Activated CD4-positive, alpha-beta T cell treated with anti-CD3 and anti-CD28 coated beads, Interleukin-2, amount 10 ng/mL, durations not matched to agents 24 days and 14 days (primary cell): ENCODE measurements around the gene PCDHGC3. TPM values are rescaled to one million over a fixed set of nuclear protein-coding genes. Genes with fewer than 3 reads are reported as not detected.

Source experiments
- DNase-seq: peaks from one replicate; pipeline ENCODE4 v3.0.0; 2022
- H3K27ac Mint-ChIP-seq: one replicate; pipeline ENCODE4 v1.8.0; 2022; ENCODE audit warnings: mild to moderate bottlenecking, mixed read lengths
- H3K27me3 Mint-ChIP-seq: one replicate; pipeline ENCODE4 v1.8.0; 2022; ENCODE audit warnings: mixed read lengths
- H3K36me3 Mint-ChIP-seq: one replicate; pipeline ENCODE4 v1.8.0; 2022; ENCODE audit warnings: low read depth, mild to moderate bottlenecking, mixed read lengths
- H3K4me1 Mint-ChIP-seq: one replicate; pipeline ENCODE4 v1.8.0; 2021; ENCODE audit warnings: mixed read lengths
- H3K4me3 Mint-ChIP-seq: one replicate; pipeline ENCODE4 v1.8.0; 2022; ENCODE audit warnings: mild to moderate bottlenecking, moderate library complexity, mixed read lengths
- H3K9me3 Mint-ChIP-seq: one replicate; pipeline ENCODE4 v1.8.0; 2021; ENCODE audit warnings: mixed read lengths
- intact Hi-C: fragments of 100-400 bp; cut with micrococcal nuclease; formaldehyde crosslinking; loops from one replicate; pipeline ENCODE4 v1.15.1; 2023
- total RNA-seq: library from RNA; stranded (reverse); gene quantifications from 2 replicates; pipeline ENCODE4 v1.2.3, GENCODE V29; 2022

PCDHGC3 gene
- total RNA-seq, 1 donor from 2014 or later = 0.58 TPM

DNA sequence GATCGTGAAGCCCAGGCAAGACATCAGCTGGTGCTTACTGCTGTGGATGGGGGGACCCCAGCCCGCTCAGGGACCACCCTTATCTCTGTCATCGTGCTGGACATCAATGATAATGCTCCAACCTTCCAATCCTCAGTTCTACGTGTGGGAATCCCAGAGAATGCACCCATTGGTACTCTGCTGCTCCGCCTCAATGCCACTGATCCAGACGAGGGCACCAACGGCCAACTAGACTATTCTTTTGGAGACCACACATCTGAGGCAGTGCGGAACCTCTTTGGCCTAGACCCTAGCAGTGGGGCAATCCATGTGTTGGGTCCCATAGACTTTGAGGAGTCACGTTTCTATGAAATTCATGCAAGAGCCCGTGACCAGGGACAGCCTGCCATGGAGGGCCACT, 14.1 kb downstream of the PCDHGC3 start:
- Mint-ChIP-seq H3K4me3 (no peak overlapping the region), H3K27ac (no peak overlapping the region), H3K27me3 (peaks cover 68% of the 10 kb centered on the region), H3K36me3 (no peaks in the 10 kb centered on the region), H3K9me3 (no peaks in the 10 kb centered on the region), H3K4me1 (peaks cover 2% of the 10 kb centered on the region)
- intact Hi-C loops = no loop called here
- DNase-seq = no peak

DNA sequence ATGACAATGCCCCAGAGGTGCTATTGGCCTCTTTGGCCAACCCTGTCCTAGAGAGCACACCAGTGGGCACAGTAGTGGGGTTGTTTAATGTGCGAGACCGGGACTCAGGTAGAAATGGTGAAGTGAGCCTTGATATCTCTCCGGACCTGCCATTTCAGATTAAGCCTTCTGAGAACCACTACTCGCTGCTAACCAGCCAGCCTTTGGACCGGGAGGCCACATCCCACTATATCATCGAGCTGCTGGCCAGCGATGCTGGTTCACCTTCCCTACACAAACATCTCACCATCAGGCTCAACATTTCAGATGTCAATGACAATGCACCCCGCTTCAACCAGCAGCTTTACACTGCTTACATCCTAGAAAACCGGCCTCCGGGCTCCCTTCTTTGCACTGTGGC, 14.5 kb downstream of the PCDHGC3 start:
- Mint-ChIP-seq H3K4me1 (peaks cover 2% of the 10 kb centered on the region), H3K36me3 (no peaks in the 10 kb centered on the region), H3K27ac (no peak overlapping the region), H3K4me3 (no peak overlapping the region), H3K27me3 (peaks cover 66% of the 10 kb centered on the region), H3K9me3 (no peaks in the 10 kb centered on the region)
- peak; percentile 45 for DNase-seq
- intact Hi-C loops = no loop called here

DNA sequence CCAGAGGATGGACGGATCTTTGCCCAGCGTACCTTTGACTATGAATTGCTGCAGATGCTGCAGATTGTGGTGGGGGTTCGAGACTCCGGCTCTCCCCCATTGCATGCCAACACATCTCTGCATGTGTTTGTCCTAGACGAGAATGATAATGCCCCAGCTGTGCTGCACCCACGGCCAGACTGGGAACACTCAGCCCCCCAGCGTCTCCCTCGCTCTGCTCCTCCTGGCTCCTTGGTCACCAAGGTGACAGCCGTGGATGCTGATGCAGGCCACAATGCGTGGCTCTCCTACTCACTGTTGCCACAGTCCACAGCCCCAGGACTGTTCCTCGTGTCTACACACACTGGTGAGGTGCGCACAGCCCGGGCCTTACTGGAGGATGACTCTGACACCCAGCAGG, 15.0 kb downstream of the PCDHGC3 start:
- H3K27ac Mint-ChIP-seq = no peak overlapping the region
- H3K4me1 Mint-ChIP-seq = peaks cover 2% of the 10 kb centered on the region
- peaks cover 68% of the 10 kb centered on the region for H3K27me3 Mint-ChIP-seq
- peak; percentile 49 for DNase-seq
- no peak overlapping the region for H3K4me3 Mint-ChIP-seq
- intact Hi-C loops = no loop called here
- H3K9me3 Mint-ChIP-seq = no peaks in the 10 kb centered on the region
- no peaks in the 10 kb centered on the region for H3K36me3 Mint-ChIP-seq

DNA sequence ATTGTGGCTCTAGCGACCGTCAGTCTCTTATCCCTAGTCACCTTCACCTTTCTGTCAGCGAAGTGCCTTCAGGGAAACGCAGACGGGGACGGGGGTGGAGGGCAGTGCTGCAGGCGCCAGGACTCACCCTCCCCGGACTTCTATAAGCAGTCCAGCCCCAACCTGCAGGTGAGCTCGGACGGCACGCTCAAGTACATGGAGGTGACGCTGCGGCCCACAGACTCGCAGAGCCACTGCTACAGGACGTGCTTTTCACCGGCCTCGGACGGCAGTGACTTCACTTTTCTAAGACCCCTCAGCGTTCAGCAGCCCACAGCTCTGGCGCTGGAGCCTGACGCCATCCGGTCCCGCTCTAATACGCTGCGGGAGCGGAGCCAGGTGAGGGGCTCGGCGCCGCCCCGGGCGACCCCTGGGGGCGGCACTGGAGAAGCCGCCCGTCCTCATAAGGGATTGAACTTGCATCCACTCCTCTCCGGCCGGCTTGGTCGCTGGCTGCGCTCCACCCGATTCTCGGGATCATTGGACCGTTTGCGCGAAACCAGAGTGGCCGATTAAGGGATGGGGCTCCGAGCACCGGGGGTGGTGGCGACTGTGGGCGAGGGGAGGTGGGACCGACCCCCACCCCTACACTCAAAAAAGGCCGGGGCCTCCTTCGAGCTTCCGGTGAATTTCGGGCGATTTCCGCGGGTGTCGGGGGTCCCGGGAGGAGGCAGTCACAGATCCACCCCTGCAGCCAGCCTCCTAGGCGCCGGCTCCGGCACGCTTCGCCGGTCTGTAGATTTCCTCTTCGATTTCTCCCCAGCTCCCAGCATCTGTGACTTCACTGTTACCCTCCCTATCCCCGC, 15.8 kb downstream of the PCDHGC3 start:
- H3K27ac Mint-ChIP-seq = peak overlapping the region; percentile 42
- intact Hi-C loops = no loop called here
- no peak for DNase-seq
- H3K27me3 Mint-ChIP-seq = peaks cover 66% of the 10 kb centered on the region
- peak overlapping the region; percentile 79 for H3K4me3 Mint-ChIP-seq
- H3K9me3 Mint-ChIP-seq = no peaks in the 10 kb centered on the region
- no peaks in the 10 kb centered on the region for H3K36me3 Mint-ChIP-seq
- H3K4me1 Mint-ChIP-seq = peaks cover 2% of the 10 kb centered on the region

DNA sequence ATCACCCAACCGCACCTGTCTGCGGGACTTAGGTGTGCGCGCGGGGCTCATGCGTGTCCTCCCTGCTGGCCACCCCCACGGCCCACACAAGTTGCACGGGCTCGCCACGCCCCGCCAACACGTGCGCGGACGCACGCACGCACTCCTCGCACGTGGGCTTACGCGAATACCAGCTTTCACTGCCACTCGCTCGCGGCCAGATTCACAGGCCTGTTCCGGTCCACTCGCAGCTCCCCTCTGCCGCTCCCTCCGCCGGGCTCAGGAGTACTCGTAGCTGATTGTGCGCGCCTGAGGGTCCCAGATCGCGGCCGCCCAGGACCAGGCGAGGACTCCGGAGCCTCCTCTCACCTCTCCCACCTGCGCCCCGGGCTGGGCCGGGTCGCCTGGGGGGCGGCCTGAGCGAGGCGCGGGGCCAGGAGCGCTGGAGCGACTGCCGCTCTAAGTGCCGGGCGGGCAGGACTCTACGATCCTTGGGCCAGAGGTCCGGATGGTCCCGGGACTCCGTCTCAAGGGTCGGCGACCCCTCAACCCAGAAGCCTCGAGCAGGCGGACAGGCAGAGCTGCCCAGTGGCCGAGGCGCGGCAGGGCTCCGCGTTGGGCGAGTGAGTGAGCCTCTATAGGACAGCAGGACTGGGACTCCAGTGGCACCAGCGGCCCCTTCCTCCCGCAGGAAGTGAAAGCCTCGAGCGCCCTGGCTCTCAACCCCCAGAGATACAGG, 16.6 kb downstream of the PCDHGC3 start:
- peaks cover 2% of the 10 kb centered on the region for H3K4me1 Mint-ChIP-seq
- peaks cover 59% of the 10 kb centered on the region for H3K27me3 Mint-ChIP-seq
- peak overlapping the region; percentile 79 for H3K4me3 Mint-ChIP-seq
- intact Hi-C loops = no loop called here
- H3K27ac Mint-ChIP-seq = peak overlapping the region; percentile 42
- no peaks in the 10 kb centered on the region for H3K36me3 Mint-ChIP-seq
- DNase-seq = peak; percentile 67
- no peaks in the 10 kb centered on the region for H3K9me3 Mint-ChIP-seq

- no peaks in the 10 kb centered on the region for H3K36me3 Mint-ChIP-seq
- intact Hi-C loops = no loop called here
These were observed 18.0 kb downstream of the PCDHGC3 start for GRCh38 chr5:141493500-141494422.

GRCh38 chr5:141494761-141495452, 19.1 kb downstream of the PCDHGC3 start:
- Mint-ChIP-seq H3K27ac (no peak overlapping the region), H3K4me3 (no peak overlapping the region), H3K27me3 (peaks cover 57% of the 10 kb centered on the region), H3K36me3 (no peaks in the 10 kb centered on the region), H3K4me1 (peaks cover 2% of the 10 kb centered on the region), H3K9me3 (no peaks in the 10 kb centered on the region)
- DNase-seq = no peak
- intact Hi-C loops = no loop called here

More at GRCh38 chr5:141493500-141494422, 18.0 kb downstream of the PCDHGC3 start:
- no peak overlapping the region for H3K4me3 Mint-ChIP-seq
- H3K27ac Mint-ChIP-seq = no peak overlapping the region
- no peak for DNase-seq
- no peaks in the 10 kb centered on the region for H3K9me3 Mint-ChIP-seq
- H3K27me3 Mint-ChIP-seq = peaks cover 60% of the 10 kb centered on the region
- peaks cover 2% of the 10 kb centered on the region for H3K4me1 Mint-ChIP-seq

- Mint-ChIP-seq H3K27me3 (peaks cover 52% of the 10 kb centered on the region), H3K27ac (no peak overlapping the region), H3K4me3 (no peak overlapping the region), H3K9me3 (no peaks in the 10 kb centered on the region), H3K4me1 (peaks cover 2% of the 10 kb centered on the region), H3K36me3 (no peaks in the 10 kb centered on the region)
- intact Hi-C loops = no loop called here
- DNase-seq = no peak
These were observed 19.7 kb downstream of the PCDHGC3 start for GRCh38 chr5:141495453-141495811.

GRCh38 chr5:141496038-141496437, 20.3 kb downstream of the PCDHGC3 start:
- intact Hi-C loops = no loop called here
- peaks cover 2% of the 10 kb centered on the region for H3K4me1 Mint-ChIP-seq
- H3K27me3 Mint-ChIP-seq = peaks cover 46% of the 10 kb centered on the region
- H3K36me3 Mint-ChIP-seq = no peaks in the 10 kb centered on the region
- H3K27ac Mint-ChIP-seq = no peak overlapping the region
- no peak overlapping the region for H3K4me3 Mint-ChIP-seq
- H3K9me3 Mint-ChIP-seq = no peaks in the 10 kb centered on the region
- no peak for DNase-seq

DNA sequence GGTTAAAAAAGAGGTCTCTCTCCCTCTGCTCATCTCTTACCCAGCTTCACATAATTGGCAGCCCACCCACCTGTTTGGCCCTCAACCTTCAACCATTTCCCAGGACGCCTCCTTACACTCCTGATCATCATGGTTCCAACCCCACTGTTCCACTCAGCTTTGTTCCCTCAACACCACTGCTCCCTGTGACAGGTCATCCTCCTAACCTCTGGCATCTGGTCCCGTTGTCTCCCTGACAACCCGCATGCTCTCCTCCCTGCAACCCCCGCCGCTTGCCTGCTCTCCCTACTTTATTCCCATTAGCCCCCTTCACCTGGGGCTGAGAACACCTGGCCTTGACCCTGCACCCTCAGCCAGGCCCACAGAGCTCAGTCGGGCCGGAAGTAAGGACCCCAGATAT, 26.0 kb downstream of the PCDHGC3 start:
- intact Hi-C loops = no loop called here

DNA sequence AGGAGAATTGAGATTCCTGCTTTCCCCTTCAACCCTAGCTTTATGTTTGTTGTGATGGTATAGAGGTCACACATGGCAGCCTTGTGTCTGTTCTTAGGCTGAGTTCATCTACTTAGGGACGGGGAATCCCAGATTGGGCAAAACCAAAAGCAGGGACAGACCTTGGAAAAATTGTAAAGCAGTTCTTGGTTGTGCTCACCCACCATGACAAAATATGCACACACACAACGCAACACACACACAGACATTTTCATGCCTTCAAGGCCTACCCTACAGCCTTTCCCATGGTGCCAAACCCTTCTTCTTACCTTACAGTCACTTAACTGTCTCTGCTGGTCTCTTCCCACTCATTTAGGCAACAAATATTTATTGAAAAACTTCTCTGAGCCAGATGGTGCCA, 27.9 kb downstream of the PCDHGC3 start:
- Mint-ChIP-seq H3K4me3 (no peak overlapping the region), H3K27ac (no peak overlapping the region), H3K27me3 (peaks cover 3% of the 10 kb centered on the region), H3K9me3 (no peaks in the 10 kb centered on the region), H3K36me3 (no peaks in the 10 kb centered on the region), H3K4me1 (peaks cover 2% of the 10 kb centered on the region)
- DNase-seq = no peak
- intact Hi-C loops = no loop called here

More for the DNA sequence above, 26.0 kb downstream of the PCDHGC3 start:
- H3K36me3 Mint-ChIP-seq = no peaks in the 10 kb centered on the region
- no peak overlapping the region for H3K27ac Mint-ChIP-seq
- no peaks in the 10 kb centered on the region for H3K9me3 Mint-ChIP-seq
- no peak for DNase-seq
- H3K4me1 Mint-ChIP-seq = no peaks in the 10 kb centered on the region
- peaks cover 4% of the 10 kb centered on the region for H3K27me3 Mint-ChIP-seq
- H3K4me3 Mint-ChIP-seq = no peak overlapping the region

DNA sequence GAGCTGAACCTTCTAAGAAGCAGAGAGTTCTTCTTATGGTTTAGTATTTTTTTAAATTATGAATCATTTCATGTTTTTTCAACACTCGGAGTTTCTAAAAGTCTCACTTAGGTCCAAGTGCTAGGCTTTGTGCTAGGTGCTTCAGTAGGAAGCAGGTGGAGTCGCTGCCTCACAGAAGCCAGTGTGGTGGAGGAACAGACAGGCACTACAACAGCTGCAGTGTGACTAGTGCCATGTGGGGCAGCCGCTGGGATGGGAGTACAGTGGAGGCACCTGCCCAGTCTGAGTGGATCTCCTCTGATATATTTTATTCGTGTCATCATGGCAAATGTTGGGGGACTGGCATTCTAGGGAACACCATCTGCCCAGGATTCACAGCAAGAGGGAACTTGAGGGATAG, 28.4 kb downstream of the PCDHGC3 start:
- Mint-ChIP-seq H3K36me3 (no peaks in the 10 kb centered on the region), H3K27ac (no peak overlapping the region), H3K27me3 (no peaks in the 10 kb centered on the region), H3K4me3 (no peak overlapping the region), H3K9me3 (no peaks in the 10 kb centered on the region), H3K4me1 (peaks cover 5% of the 10 kb centered on the region)
- DNase-seq = no peak
- intact Hi-C loops = no loop called here

DNA sequence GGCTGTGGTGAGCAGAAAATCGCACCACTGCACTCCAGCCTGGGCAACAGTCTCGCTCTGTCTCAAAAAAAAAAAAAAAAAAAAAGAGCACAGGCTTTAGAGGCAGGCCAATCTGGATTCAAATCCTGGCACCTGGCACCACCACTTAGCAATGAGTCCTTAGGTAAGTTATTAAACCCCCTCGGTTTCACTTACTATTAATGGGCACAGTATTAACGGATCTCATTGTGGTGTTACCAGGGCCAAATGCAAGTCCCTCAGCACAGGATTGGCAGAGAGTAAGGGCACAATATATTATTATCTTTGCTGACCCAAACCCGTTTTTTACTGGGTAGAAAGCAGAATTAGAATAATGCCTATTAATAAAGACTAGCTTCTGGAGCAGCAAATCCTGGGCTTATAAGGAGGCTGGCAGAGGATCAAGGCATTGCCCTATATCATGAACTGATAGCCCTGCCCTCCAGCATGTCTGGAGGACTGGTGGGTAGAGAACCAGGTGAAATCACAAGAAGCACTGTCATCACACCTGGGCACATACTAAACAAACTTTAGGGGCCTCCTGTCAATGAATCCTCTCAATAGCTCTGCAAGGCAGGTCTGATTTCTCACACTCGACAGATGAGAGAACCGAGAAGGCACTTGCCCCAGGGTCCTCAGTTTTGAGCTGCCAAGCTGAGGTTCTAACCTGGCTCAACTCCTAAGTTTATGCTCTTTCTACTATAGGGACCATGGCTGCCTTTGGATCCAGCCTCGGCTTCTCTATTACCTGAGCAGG, 30.8 kb downstream of the PCDHGC3 start:
- H3K36me3 Mint-ChIP-seq = no peaks in the 10 kb centered on the region
- H3K4me1 Mint-ChIP-seq = peaks cover 6% of the 10 kb centered on the region
- H3K9me3 Mint-ChIP-seq = no peaks in the 10 kb centered on the region
- no peak overlapping the region for H3K27ac Mint-ChIP-seq
- no peak overlapping the region for H3K4me3 Mint-ChIP-seq
- no peaks in the 10 kb centered on the region for H3K27me3 Mint-ChIP-seq
- DNase-seq = no peak
- intact Hi-C loops = no loop called here
